ENCODE results near the gene DLD.
A peak's percentile ranks its signal among the peaks of the same experiment; 100 is the strongest.
"Not testable (repeated sequence)": the region's sequence is repeated elsewhere in the genome, so short reads cannot be mapped to it uniquely, and the experiment has no call there.

The DLD gene

DNA sequence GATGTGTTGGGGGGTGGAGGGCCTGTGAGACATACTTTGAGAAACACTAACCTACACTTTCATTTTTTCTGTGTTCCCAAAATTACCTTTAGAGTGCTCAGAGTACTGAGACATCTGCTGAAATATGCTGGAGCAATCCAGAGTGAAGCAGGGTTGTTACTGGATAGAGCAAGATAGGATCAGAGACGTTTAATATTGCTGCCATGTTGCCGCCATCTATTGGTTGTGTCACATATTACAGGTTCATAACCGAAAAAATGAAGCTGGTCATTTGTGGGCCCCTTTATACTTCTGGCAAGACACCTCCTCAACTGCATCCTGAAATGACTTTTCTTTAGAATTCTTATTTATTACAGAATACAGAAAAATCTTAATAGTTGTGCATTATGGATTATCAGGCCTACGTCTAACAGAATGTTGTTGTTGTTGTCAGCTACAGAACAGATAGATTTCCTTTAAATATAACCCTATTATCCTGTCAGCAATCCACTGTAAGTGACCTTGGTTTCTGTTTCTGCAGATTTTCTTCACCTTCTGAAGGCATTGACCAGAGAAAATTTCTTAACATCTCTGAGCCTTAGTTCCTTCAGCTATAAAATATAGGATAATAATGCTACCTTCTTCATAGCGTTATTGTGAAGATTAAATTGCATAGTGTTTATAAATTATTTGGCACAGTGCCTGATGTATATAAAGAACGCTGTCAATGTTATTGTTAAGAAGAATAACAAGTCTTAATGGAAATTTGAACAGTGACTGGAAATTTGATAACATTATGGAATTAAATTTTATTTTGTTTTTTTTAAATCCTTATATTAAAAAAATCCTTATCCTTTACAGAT lies 16.2 kb upstream of the DLD start:
- DNase-seq = peak; percentile 41 to 76

DNA sequence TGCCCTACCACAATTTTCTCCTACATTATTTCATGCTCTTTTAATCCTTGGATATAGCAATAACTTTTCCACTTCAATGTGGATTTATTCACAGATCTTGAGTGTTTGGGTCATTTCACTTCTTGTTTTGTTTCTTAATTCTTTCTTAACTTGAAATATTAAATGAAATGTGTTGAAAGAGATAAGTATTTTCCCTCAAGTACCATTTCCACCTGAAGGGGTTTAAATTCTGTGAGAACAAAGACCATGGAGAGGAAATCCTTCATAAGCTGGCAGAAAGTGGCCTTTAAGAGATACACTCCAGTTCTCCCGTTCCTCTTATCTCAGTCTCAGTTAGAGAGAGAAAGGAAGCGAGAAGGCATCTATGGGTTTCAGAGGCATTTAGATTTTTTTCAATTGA lies 14.1 kb upstream of the DLD start:
- no peak for DNase-seq

DNA sequence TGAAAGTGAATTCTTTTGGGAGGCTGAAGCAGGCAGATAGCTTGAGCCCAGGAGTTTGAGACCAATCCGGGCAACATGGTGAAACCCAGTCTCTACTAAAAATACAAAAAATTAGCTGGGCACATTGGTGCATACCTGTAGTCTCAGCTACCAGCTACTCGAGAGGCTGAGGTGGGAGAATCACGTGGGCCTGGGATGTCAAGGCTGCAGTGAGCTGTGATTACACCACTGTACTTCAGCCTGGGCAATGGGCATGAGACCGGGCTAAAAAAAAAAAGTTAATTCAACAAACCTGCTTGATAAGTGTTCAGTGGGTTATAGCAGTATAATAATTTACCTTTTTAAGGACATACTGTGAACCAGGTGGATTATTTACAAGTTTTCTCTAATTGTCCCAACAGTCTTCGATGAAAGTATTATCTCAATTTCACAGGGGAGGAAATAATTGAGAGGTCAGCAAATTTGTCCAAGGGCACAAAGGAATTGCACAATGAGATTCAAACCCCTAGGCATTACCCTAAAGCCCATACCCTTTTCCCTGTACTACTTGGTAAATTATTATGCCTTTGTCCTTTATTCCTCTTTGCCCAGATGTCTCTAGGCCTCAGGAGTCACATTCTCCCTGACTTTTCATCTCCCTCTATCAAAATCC lies 13.1 kb upstream of the DLD start:
- DNase-seq = no peak

- no peak for DNase-seq
Observed at GRCh38 chr7:107878636-107879035, 12.3 kb upstream of the DLD start.

DNA sequence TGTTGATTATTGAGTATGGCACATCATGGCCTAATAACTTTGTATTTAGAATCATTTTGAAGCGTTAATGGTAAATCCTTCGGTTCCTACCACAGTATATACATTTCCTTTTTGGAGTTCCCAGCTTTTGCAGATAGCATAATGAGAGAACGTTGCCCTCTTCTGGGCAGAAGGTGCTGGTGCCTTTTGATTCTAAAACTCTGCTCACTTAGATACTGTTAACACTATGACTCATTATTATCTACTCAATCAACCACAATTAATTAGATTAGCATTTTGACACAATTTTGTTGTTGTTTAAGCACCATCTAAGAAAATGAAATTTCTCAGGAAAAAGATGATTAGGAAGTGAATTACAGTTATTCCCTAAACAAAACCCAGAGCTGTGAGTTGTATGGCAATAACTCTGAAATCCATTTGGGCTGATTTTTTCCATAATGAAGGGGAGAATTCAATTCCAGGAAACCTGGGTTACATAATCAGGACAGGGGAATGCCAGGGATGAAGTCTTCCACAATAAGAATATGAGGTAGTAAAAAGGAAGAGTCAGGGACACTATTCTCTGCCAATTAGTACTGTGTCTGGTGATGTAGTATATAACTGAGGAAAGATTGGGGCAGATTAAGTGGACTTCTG lies 11.5 kb upstream of the DLD start:
- peak in 1 of 2 experiments; percentile 79 for DNase-seq

DNA sequence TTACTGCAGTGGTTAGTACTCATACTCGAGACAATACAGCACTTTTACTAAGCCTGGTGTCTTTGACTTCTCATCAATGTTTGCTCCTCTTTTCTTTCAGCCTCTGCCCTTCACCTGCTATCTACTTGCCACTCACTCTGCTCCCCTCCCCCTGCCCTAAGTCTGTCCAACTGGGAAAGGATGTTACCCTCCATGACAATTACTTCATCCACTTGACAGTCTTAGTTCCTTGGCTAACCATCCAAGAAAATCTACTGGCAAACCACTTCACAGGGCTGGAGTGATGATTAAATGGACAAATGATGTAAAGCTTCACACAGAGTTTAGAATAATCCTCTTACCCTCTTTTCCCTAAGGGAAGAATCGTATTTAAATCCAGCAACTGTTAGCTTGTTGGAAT lies 8.2 kb upstream of the DLD start:
- DNase-seq = no peak

DNA sequence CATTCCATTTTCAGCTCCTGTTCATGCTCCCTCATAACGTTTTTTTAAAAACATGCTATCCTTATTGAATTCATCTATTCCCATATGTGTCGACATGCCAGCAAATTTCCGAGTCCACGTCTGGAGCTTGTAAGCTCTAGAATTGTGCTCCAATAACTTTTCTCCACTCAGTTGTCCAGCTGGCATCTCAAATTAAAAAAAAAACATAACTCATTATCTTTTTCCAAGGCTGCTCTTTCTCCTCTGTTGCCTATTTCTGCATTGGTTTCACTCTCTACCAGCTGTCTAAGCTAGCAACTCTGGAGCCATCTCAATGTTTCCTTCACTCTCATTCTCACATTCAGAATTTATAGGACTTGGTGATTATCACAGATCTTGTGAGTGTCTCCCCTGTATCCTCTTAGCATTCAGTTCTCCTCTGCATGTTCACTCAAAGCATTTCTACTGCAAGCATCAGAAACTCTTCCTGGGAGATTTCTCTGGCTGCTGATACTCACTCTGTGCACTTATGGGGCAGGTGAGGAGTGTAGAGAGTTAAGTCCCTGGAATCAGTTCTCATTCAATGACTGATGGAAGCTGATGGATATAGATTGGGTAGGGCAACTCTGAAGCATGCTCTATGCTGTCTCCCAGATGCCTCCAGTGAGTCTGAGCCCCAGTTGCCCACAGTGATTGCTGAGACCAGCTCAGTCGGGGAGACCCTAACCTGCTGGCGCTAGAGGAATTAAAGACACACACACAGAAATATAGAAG lies 6.7 kb upstream of the DLD start:
- DNase-seq = no peak

GRCh38 chr7:107887827-107888226 lies 3.2 kb upstream of the DLD start:
- not testable (repeated sequence) for DNase-seq

- no peak for DNase-seq
Observed at GRCh38 chr7:107889992-107890391, 991 bp upstream of the DLD start.

GRCh38 chr7:107890493-107890961 lies 456 bp upstream of the DLD start:
- DNase-seq = peak in 1 of 2 experiments; percentile 60

DNA sequence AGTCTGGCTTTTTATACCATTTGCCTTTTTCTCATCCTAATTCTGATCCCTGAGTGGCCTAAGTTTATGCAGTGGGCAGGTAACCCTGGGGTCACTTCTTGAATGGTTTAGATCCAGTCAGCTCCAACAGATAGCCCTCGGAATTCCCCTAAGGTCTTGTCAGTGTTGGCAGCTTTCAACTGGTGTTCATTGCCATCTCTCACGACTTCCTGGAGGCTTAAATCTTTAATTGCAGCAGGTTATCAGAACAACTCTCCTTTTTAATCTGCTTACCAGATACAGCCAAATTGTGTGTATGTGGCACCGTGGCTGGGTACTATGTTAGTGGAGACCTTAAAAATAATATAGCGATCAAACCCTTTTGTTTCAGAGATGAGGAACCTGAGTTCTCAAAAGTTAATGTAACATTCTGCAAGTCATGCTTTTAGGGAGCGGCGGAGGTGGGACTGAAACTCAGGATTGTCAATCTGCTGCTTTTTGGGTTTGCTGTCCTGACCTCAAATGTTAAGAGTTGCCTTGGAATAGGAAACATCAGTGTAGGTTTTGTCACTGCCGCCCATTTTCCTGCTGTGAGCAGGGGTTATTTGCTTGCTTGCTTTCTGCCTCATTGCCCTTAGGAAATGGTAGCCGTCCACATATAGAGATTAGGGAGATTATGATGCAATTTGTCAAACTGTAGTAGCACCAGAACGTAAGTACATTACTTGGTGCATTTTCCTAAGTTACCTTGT lies 818 bp downstream of the DLD start:
- peak; percentile 28 to 33 for DNase-seq

GRCh38 chr7:107892367-107892741 lies 1.4 kb downstream of the DLD start:
- not testable (repeated sequence) for DNase-seq

GRCh38 chr7:107898997-107899594 lies 8.1 kb downstream of the DLD start:
- no peak for DNase-seq

DNA sequence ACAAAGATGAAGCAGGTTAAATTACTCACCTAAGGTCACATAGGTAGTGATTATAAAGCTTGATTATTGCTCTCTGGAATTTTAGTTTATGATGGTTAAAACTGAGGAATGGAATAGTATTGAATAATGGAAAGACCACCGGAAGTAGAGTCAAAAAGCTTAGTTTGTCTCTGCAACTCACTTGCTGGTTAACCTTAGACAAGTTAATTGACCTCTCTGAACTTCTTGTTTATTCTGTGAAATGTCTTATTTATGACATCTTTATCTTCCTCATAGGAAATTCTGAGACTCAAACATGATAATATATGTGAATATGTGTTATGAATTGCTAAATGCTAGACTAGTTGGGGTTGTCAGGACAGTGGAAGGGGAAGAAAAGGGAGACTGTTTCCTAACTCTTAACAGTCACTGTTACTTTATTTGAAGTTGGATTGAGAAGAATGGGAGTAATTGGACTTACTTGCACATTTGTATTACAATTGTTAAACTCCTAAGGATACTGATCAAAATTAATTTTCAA lies 9.6 kb downstream of the DLD start:
- DNase-seq = no peak

DNA sequence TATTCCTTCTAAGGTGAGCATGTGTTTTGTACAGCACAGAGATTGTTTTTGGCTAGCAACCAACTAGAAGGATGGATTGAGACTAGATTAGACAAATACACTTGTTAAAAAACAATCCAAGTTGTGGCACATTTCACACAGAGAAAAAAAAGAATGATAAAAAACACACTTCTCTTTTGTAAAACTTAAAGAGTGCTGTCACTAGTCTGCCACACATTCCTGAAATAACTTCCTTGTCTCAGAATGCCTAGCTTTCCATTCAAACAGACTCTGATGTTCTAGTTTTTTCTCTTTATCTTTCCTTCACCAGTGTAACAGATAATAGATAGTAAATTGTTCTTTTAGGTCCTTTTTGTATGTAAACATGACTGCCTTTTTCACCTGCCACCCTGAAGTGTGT lies 11.4 kb downstream of the DLD start:
- DNase-seq = no peak

DNA sequence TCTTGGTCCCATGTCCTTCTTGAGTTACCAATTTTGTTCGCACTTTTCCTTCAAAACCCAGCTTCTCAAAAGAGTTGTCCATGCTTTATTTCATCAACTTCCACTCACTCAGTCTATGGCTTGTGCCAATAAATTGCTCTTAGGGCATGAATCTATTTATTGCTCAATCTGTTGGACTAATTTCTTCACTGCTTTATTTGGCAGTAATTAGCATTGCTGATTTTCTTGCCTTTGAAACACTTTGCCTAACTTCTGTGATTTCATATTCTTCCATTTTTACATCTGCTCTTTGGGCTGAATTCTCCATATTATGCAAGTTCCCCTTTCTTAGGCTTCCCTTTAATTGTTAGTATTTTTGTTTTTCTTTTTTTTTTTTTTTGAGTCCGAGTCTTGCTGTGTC lies 16.8 kb downstream of the DLD start:
- DNase-seq = no peak

DNA sequence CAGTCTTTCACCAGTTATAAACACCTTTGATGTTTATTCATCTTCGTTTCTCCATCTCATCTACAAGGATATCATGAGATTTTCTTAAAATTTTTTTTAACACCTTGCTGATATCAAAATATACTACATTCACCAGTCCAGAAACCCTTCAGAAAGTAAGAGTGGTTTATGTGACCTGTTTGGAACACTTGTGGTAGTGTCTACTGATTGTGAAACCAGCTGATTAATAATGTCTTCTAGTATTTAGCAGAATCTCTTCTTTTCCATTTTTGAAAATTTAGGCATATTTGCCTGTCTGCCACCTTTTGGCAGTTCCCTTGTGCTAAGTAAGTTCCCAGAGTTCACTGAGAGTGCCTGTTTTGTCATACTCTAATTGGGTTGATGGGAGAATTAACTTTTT lies 18.5 kb downstream of the DLD start:
- DNase-seq = no peak

DNA sequence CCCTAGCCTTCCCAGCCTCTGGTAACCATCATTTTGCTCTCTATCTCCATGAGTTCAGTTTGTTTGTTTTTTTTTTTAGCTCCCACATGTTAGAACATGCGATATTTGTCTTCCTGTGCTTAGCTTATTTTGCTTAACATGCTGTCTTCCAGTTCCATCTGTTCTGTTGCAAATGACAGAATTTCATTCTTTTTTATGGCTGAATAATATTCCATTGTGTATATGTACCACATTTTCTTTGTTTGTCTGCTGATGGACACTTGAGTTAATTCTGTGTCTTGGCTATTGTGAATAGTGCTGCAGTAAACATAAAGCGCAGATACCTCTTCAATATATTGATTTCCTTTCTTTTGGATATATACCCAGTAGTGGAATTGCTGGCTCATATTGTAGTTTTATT lies 21.0 kb downstream of the DLD start:
- no peak for DNase-seq

- no peak for DNase-seq
Observed at GRCh38 chr7:107913851-107914250, 22.9 kb downstream of the DLD start.

GRCh38 chr7:107914831-107915230 lies 23.8 kb downstream of the DLD start:
- DNase-seq = no peak

- DNase-seq = no peak
Observed at GRCh38 chr7:107915541-107915940, 24.6 kb downstream of the DLD start.
